SW480 (cell line): ENCODE results near the gene MCF2L2.
"Not testable (repeated sequence)": the region's sequence is repeated elsewhere in the genome, so short reads cannot be mapped to it uniquely, and the experiment has no call there.

Source experiments
- DNase-seq: peaks from one replicate; pipeline ENCODE4 v3.0.0-alpha.2; 2016; ENCODE audit warnings: low spot score

The MCF2L2 gene

DNA sequence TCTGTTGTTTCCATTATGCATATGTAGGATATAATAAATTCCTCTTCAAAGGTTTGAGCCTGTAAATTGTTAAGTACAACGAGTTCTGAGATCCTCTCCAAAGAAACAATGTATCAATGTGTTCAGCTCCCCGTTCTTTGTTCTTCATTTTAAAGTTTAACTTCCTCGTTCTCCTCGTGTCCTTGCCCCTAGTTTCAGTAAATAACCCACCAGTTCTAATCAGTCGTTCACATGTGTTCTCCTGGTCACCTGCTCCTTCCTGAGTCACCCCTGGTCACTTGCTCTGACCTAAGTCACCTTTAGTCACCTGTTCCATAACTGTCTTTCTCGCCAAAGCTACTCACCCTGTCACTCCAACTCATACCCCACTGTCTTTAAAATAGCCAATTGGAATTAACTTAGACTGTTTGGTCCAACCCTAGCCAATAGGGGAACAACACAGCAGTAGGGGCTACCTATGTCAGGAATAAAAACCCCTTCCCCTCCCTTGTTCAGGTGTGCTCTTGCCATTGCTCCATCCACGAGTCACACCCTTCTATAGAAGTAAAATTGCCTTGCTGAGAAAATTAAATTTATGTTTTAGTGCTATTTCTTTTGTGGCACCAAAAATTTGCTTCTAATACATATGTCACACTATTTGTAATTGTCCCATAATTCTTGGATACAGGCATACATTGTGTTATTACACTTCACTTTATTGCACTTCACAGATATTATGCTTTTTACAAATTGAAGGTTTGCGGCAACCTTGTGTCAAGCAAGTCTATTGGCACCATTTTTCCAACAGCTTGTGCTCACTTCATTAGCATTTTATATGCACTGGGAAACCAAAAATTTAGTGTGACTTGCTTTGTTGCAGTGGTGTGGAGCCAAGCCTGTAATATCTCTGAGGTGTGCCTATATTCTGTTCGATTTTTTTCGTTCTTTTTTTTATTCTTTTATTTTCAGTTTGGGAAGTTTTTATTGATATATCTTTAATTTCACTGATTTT is 15.3 kb upstream of the MCF2L2 start:
- no peak for DNase-seq

GRCh38 chr3:183442994-183443393 is 14.6 kb upstream of the MCF2L2 start:
- DNase-seq: no peak

- not testable (repeated sequence) for DNase-seq
These were observed 12.1 kb upstream of the MCF2L2 start for GRCh38 chr3:183440521-183440920.

DNA sequence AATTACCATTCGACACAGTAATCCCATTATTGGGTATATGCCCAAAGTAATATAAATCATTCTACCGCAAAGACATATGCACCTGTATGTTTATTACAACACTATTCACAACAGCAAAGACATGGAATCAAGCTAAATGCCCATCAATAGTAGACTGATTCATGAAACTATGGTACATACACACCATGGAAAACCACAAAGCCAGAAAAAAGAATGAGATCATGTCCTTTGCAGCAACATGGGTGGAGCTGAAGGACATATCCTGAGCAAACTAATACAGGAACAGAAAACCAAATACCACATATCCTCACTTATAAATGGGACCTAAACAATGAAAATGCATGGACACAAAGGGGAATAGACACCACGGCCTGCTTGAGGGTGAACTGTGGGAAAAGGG is 11.1 kb upstream of the MCF2L2 start:
- DNase-seq: no peak

GRCh38 chr3:183438735-183439134 is 10.3 kb upstream of the MCF2L2 start:
- DNase-seq: no peak

- no peak for DNase-seq
These were observed 9.5 kb upstream of the MCF2L2 start for GRCh38 chr3:183437666-183438564.

GRCh38 chr3:183437061-183437460 is 8.6 kb upstream of the MCF2L2 start:
- DNase-seq: no peak

DNA sequence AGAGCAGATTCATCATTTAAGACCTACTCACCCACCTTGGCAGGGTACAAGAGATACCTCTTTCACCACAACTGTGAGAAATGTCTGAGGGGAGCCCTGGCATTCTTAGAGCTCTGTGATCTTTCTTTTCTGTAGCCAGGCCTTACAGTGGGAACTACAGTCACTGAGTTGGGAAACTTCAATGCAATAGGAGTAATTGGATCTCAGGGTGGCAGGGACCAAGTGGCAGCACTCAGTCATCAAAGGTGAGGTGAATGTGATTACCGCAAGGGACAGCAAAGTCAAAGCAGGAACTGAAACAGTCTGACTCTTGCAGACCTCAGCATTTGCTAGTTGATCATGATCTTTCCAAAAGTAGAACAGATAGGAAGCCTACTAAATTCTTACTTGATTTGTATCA is 7.2 kb upstream of the MCF2L2 start:
- DNase-seq: no peak

DNA sequence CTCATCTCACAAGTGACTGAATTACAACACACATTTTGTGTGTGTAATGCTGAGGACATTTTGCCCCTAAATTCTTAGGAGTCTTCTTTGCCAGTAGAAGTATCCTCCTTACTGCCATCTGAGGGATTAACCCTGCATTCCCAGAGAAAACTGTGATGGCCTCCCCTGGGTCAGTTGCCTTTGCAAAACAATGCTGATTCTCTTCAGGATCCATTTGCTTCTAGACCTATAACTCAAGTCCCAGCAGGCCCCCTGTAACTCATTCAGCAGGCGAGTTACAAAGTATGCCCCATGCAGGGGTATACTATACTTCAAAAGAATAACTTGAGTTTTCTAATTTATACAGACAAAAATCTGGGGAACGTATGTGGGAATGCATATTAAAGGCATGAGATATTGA is 6.6 kb upstream of the MCF2L2 start:
- no peak for DNase-seq

DNA sequence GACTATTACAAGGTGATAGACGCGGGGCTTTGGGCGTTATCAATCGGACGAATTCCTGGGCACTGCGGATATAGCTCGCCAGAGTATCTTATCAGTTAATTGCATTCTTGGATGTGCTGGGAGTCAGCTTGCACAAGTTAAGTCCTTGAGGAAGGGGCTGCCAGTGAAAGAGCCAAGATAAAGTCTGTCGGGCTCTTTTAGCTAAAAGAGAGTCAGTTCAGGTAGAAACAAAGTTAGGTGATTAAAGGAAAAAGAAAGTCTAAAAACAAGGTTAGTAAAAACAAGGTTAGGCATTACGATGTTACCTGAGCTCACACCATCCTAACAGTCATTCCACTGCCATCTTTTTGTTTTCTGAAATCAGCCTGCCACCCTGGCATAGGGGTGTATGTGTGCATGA is 6.1 kb upstream of the MCF2L2 start:
- no peak for DNase-seq

DNA sequence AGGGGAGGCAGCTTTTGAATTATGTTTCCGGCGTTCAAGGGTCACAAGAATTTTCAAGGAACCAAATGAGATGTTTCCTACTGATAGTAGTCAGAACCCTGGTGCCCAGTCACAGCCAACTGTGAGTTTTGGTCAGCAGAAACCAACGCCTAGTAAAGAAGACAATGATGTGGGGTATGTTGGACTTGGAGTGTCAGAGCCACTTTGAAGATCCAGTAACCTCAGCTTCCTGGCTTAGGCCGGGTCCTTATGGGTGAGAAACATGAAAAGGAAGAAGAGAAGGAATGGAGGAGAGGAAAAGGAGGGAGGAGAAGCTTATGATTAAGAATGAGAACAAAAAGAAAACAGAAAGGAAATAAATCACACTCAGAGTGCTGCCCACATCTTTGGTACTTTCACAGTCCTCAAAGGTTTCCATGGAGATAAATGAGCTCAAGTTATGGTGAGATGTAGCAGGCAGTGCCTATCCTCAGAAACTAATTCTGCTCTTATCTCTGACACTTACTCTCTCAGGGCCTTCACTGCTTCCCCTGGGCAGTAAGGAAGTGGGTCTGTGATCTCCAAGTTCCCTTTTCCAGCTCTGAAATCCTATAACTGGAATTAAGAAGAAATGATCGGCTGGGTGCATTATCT is 2.0 kb upstream of the MCF2L2 start:
- no peak for DNase-seq

DNA sequence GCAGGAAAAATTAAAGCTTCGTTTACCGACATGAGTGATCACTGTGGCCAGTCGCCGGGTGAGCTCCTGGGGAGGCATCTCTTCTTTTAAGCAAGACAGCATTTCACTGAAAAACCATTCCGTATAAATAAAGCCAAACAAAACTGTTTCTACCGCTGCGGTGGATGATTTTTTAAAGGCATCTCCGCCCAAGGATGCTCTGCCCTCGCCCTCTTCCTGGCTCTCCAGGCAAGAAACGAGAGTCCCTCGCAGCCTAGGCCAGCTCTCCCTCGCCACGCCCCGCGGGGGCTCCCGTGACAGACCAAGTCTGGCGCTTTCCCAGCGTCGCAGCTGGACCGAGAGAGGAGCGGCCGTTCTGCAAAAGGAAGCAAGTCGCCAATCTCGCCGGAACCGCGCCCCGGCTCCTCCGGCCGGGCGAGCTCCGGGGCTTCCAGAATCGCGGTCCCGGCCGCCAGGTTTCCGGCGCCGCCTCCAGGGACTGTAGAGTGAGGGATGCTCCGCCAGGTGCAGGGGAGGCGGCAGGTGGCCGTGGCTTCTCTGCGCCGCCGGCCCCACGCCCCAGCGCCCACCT is 458 bp downstream of the MCF2L2 start:
- peak; percentile 54 for DNase-seq

GRCh38 chr3:183427196-183427875 is 1.1 kb downstream of the MCF2L2 start:
- DNase-seq: no peak

DNA sequence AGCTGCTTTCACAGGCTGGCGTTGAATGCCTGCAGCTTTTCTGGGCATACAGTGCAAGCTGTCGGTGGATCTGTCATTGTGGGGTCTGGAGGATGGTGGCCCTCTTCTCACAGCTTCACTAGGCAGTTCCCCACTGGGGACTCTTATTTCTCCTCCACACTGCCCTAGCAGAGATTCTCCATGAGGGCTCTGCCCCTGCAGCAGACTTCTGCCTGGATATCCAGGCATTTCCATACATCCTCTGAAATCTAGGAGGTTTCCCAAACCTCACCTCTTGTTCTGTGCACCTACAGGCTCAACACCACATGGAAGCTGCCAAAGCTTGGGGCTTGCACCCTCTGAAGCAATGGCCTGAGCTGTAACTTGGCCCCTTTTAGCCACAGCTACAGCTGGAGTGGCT is 9.6 kb downstream of the MCF2L2 start:
- not testable (repeated sequence) for DNase-seq

DNA sequence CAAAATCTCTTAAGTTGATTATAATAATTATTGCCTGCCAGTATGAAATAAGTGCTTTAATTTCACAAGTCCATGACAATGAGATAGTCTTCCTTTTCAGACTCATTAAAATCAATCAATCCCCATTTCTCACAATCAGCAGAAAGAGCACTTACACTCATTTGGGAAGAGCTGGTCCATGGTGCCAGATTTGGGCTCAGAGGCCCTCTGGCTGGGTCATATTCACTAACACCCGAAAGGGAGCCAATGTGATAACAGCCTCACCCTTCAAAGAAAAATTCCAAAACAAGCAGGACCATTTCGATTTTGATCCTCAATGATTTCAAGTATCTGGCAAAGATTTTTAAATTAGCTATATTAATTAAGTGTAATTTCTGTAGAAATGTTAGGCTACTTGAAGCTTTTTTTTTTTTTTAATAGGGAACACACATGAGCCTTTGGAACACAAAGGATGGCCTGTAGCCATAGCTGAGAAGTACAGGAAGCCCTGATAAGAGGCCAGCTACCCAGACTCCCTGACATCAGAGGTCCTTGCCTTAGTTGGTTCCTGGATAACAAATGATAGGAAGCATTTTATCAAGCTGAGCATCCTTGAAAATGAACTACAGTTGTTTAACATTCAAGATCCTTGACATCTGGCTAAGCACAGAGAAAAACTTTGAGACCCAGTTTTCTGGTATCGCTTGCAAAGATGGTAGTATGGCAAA is 17.1 kb downstream of the MCF2L2 start:
- no peak for DNase-seq

GRCh38 chr3:183410759-183411158 is 17.7 kb downstream of the MCF2L2 start:
- no peak for DNase-seq

- no peak for DNase-seq
These were observed 18.1 kb downstream of the MCF2L2 start for GRCh38 chr3:183410280-183410679.

GRCh38 chr3:183409219-183409618 is 19.2 kb downstream of the MCF2L2 start:
- no peak for DNase-seq

DNA sequence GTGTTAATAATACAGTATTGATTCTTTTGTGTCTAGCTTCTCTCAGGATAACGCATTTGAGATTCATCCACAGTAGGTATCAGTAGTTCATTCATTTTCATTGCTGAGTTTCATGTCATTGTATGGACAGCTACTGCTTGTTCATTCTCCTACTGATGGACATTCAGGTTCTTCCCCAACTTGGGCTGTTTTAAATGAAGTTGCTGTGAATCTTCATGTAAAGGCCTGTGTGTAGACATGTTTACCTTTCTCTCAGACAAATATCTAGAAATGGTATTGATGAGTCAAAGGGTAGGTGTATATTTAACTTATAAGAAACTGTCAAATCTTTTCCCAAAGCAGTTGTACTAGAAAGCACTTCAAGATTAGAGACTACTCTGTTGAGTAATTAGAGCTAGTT is 26.7 kb downstream of the MCF2L2 start:
- DNase-seq: no peak

DNA sequence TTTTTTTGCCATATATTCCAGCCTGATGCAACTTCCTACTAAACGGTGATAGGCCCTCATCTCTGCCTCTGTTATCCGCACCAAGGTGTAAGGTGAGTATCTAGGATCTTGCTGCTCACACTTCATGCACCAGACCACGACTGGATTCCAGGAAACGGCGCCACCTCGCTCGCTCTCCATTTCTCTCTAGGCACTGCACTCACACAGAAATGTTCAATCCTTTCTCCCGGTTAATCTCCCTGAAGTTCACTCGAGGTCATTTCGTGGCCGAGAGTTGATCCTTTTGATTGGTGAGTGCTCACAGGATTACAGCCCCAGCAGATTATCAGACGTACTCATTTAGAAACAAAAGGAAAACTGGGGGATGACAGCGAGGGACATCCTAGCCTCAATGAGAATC is 28.1 kb downstream of the MCF2L2 start:
- DNase-seq: no peak
